Neural cell (in vitro differentiated cells): ENCODE measurements around the gene NR2C1. TPM values are rescaled to one million over a fixed set of nuclear protein-coding genes. Genes with fewer than 3 reads are reported as not detected.

Source experiments
- H2AFZ ChIP-seq: fragments of 200-600, 300-800 bp; sonication (generic), shearing (Covaris generic); 2 replicates; pipeline ENCODE4 v1.6.0; 2014; ENCODE audit warnings: low read depth, mild to moderate bottlenecking, antibody characterized with exemption, low read length, moderate library complexity
- H3F3A ChIP-seq: fragments of 200-600 bp; shearing (Covaris generic); 2 replicates; pipeline ENCODE4 v1.6.1; 2016; ENCODE audit warnings: mild to moderate bottlenecking, moderate library complexity, mixed read lengths, antibody characterized with exemption, low read length; ENCODE audit not compliant: insufficient read depth, poor library complexity, severe bottlenecking
- H3K27ac ChIP-seq: fragments of 200-600, 300-800 bp; sonication (generic), shearing (Covaris generic); 2 replicates; pipeline ENCODE4 v1.5.1; 2014; ENCODE audit warnings: mild to moderate bottlenecking, low read length, moderate library complexity
- H3K27me3 ChIP-seq: fragments of 300-800, 200-600 bp; sonication (generic), shearing (Covaris generic); 2 replicates; pipeline ENCODE4 v1.6.0; 2014; ENCODE audit warnings: mild to moderate bottlenecking, low read depth, low read length, moderate library complexity; ENCODE audit not compliant: insufficient read depth
- H3K36me3 ChIP-seq: fragments of 300-800, 200-600 bp; sonication (generic), shearing (Covaris generic); 2 replicates; pipeline ENCODE4 v1.5.1; 2014; ENCODE audit warnings: mild to moderate bottlenecking, antibody characterized with exemption, low read length, moderate library complexity; ENCODE audit not compliant: insufficient read depth
- H3K4me2 ChIP-seq: fragments of 300-800, 200-600 bp; sonication (generic), shearing (Covaris generic); 2 replicates; pipeline ENCODE4 v1.6.0; 2014; ENCODE audit warnings: mild to moderate bottlenecking, low read length
- H3K4me3 ChIP-seq: fragments of 300-800, 200-600 bp; sonication (generic), shearing (Covaris generic); 2 replicates; pipeline ENCODE4 v1.5.1; 2014; ENCODE audit warnings: mild to moderate bottlenecking, low read length, moderate library complexity
- H3K79me2 ChIP-seq: fragments of 200-600 bp; shearing (Covaris generic); replicated peaks from 2 replicates; pipeline ENCODE4 v1.6.0; 2014; ENCODE audit warnings: mild to moderate bottlenecking, low read length, moderate library complexity; ENCODE audit not compliant: insufficient read depth
- H3K9ac ChIP-seq: fragments of 300-800, 200-600 bp; sonication (generic), shearing (Covaris generic); 2 replicates; pipeline ENCODE4 v1.6.1; 2016; ENCODE audit warnings: mild to moderate bottlenecking, low read length, mixed read lengths
- H3K9me2 ChIP-seq: fragments of 200-600 bp; shearing (Covaris generic); 2 replicates; pipeline ENCODE4 v1.6.1; 2016; ENCODE audit warnings: mild to moderate bottlenecking, low read length, mixed read lengths; ENCODE audit not compliant: insufficient read depth
- H3K9me3 ChIP-seq: fragments of 200-600, 300-800 bp; sonication (generic), shearing (Covaris generic); 2 replicates; pipeline ENCODE4 v1.6.1; 2016; ENCODE audit warnings: mild to moderate bottlenecking, mixed run types, low read length, moderate library complexity, mixed read lengths
- H4K20me1 ChIP-seq: fragments of 200-600 bp; shearing (Covaris generic); 2 replicates; pipeline ENCODE4 v1.6.1; 2016; ENCODE audit warnings: mild to moderate bottlenecking, mixed run types; ENCODE audit not compliant: insufficient read depth
- EP300 ChIP-seq: fragments of 450-650 bp; conservative IDR thresholded peaks from 2 replicates; pipeline ENCODE4 v1.6.1; 2014; ENCODE audit warnings: antibody characterized with exemption, mild to moderate bottlenecking, moderate library complexity; ENCODE audit not compliant: poor library complexity, severe bottlenecking
- EZH2 ChIP-seq: fragments of 200-600, 300-800 bp; shearing (Covaris generic), sonication (generic); IDR thresholded peaks from 2 replicates; pipeline ENCODE4 v1.6.1; 2014; ENCODE audit warnings: antibody characterized with exemption, low read length, borderline replicate concordance, mild to moderate bottlenecking; ENCODE audit not compliant: insufficient read depth, poor library complexity, severe bottlenecking
- MXI1 ChIP-seq: fragments of 450-650 bp; conservative IDR thresholded peaks from 2 replicates; pipeline ENCODE4 v1.6.1; 2014; ENCODE audit warnings: antibody characterized with exemption, mild to moderate bottlenecking; ENCODE audit not compliant: poor library complexity, severe bottlenecking
- POLR2AphosphoS5 ChIP-seq: IDR thresholded peaks from 2 replicates; pipeline ENCODE4 v1.6.1; 2012
- RAD21 ChIP-seq: fragments of 450-650 bp; conservative IDR thresholded peaks from 2 replicates; pipeline ENCODE4 v1.6.1; 2014; ENCODE audit warnings: antibody characterized with exemption, mild to moderate bottlenecking, moderate library complexity
- SMC3 ChIP-seq: fragments of 450-650 bp; conservative IDR thresholded peaks from 2 replicates; pipeline ENCODE4 v1.6.1; 2014; ENCODE audit warnings: antibody characterized with exemption, mild to moderate bottlenecking, moderate library complexity; ENCODE audit not compliant: poor library complexity
- TAF1 ChIP-seq: IDR thresholded peaks from 2 replicates; pipeline ENCODE4 v1.6.1; 2012; ENCODE audit warnings: low read depth
- polyA plus RNA-seq: library from polyadenylated mRNA; depleted of rRNA; stranded (reverse); fragments of >200 nt; gene quantifications from 2 replicates; pipeline ENCODE4 v1.2.3, GENCODE V29; 2014
- TF ChIP-seq, protein P1 (sequence below): fragments of 450-650 bp; IDR thresholded peaks from 2 replicates; pipeline ENCODE4 v1.5.1; 2014; ENCODE audit warnings: antibody characterized with exemption, mild to moderate bottlenecking, moderate library complexity; ENCODE audit not compliant: poor library complexity, severe bottlenecking
- TF ChIP-seq, protein P2 (sequence below): IDR thresholded peaks from 2 replicates; pipeline ENCODE4 v1.6.1; 2012; ENCODE audit warnings: borderline replicate concordance

The NR2C1 gene
- polyA plus RNA-seq, 1 donor from 2014 or later: 137 TPM

DNA sequence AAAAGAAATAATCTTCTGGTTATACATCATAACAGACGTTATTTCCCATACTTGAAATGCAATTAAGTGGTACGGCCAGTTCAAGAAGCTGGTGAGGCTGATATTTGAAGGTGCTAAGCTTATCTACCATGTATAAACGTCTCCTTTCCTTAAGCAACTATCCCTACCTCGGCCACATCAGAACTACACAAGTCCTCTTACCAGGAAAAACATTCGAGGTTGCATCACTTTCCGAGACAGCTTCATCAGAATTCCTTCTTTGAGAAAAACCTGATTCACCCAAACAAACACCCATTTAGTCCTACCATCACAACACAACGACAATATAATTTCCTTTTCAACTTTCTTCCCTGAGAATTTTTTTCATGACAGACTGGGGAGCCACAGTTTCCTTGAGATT is 33.9 kb upstream of the NR2C1 start:
- TF ChIP-seq, protein P1, sequence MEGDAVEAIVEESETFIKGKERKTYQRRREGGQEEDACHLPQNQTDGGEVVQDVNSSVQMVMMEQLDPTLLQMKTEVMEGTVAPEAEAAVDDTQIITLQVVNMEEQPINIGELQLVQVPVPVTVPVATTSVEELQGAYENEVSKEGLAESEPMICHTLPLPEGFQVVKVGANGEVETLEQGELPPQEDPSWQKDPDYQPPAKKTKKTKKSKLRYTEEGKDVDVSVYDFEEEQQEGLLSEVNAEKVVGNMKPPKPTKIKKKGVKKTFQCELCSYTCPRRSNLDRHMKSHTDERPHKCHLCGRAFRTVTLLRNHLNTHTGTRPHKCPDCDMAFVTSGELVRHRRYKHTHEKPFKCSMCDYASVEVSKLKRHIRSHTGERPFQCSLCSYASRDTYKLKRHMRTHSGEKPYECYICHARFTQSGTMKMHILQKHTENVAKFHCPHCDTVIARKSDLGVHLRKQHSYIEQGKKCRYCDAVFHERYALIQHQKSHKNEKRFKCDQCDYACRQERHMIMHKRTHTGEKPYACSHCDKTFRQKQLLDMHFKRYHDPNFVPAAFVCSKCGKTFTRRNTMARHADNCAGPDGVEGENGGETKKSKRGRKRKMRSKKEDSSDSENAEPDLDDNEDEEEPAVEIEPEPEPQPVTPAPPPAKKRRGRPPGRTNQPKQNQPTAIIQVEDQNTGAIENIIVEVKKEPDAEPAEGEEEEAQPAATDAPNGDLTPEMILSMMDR: no peak
- no peaks in the 10 kb centered on the region for H3K79me2 ChIP-seq
- H3K9ac ChIP-seq: no peak overlapping the region

DNA sequence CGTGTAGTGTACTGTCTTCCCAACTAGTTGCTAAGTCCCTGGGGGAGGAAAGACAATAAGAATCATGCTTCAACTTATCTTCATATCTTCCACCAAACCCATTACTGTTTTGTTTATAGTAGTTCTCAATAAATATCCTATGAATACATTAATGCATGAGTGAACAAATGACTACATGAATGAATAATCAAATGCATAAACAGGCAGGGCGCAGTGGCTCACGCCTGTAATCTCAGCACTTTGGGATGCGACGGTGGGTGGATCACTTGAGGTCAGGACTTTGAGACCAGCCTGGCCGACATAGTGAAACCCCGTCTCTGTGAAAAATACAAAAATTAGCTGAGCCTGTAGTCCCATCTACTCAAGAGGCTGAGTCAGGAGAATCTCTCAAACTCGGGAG is 32.1 kb upstream of the NR2C1 start:
- H3K36me3 ChIP-seq: peaks cover 4% of the 10 kb centered on the region
- H3K9me2 ChIP-seq: no peaks in the 10 kb centered on the region
- no peak overlapping the region for H3K9ac ChIP-seq
- no peaks in the 10 kb centered on the region for H3K9me3 ChIP-seq
- H3K27ac ChIP-seq: no peak overlapping the region
- H3F3A ChIP-seq: no peaks in the 10 kb centered on the region
- H3K27me3 ChIP-seq: no peaks in the 10 kb centered on the region
- H3K79me2 ChIP-seq: no peaks in the 10 kb centered on the region
- no peak for TF ChIP-seq TAF1
- no peak for TF ChIP-seq POLR2AphosphoS5
- no peak for TF ChIP-seq MXI1
- TF ChIP-seq, protein P2, sequence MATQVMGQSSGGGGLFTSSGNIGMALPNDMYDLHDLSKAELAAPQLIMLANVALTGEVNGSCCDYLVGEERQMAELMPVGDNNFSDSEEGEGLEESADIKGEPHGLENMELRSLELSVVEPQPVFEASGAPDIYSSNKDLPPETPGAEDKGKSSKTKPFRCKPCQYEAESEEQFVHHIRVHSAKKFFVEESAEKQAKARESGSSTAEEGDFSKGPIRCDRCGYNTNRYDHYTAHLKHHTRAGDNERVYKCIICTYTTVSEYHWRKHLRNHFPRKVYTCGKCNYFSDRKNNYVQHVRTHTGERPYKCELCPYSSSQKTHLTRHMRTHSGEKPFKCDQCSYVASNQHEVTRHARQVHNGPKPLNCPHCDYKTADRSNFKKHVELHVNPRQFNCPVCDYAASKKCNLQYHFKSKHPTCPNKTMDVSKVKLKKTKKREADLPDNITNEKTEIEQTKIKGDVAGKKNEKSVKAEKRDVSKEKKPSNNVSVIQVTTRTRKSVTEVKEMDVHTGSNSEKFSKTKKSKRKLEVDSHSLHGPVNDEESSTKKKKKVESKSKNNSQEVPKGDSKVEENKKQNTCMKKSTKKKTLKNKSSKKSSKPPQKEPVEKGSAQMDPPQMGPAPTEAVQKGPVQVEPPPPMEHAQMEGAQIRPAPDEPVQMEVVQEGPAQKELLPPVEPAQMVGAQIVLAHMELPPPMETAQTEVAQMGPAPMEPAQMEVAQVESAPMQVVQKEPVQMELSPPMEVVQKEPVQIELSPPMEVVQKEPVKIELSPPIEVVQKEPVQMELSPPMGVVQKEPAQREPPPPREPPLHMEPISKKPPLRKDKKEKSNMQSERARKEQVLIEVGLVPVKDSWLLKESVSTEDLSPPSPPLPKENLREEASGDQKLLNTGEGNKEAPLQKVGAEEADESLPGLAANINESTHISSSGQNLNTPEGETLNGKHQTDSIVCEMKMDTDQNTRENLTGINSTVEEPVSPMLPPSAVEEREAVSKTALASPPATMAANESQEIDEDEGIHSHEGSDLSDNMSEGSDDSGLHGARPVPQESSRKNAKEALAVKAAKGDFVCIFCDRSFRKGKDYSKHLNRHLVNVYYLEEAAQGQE: no peak
- TF ChIP-seq SMC3: no peak
- TF ChIP-seq RAD21: no peak
- TF ChIP-seq EZH2: no peak
- TF ChIP-seq EP300: no peak
- TF ChIP-seq, protein P1: no peak
- no peak overlapping the region for H3K4me2 ChIP-seq
- no peaks in the 10 kb centered on the region for H4K20me1 ChIP-seq
- no peak overlapping the region for H2AFZ ChIP-seq
- H3K4me3 ChIP-seq: no peak overlapping the region

More for the DNA sequence above, 33.9 kb upstream of the NR2C1 start:
- Histone ChIP-seq H3K36me3 (peaks cover 4% of the 10 kb centered on the region), H3K9me3 (no peaks in the 10 kb centered on the region), H3F3A (no peaks in the 10 kb centered on the region), H3K4me2 (no peak overlapping the region), H2AFZ (no peak overlapping the region), H3K27ac (no peak overlapping the region), H3K9me2 (no peaks in the 10 kb centered on the region), H3K27me3 (no peaks in the 10 kb centered on the region), H4K20me1 (no peaks in the 10 kb centered on the region), H3K4me3 (no peak overlapping the region)
